ENCODE measurements around the gene RIN3. TPM values are rescaled to one million over a fixed set of nuclear protein-coding genes. Genes with fewer than 3 reads are reported as not detected.

Gene RIN3
- total and polyA plus RNA-seq, 2 donors (not counting 3 experiments of a cell fraction or from before 2014, with no cell fraction given) = 5.1 to 20.8 TPM

- TF ChIP-seq JUN (IDR thresholded peaks at IDR 0.05; ENCODE audit: borderline replicate concordance, insufficient read depth, insufficient read length, low read depth) = no peak
- no peak for TF ChIP-seq POLR2A (IDR thresholded peaks at IDR 0.05; ENCODE audit: low read depth, low read length)
- TF ChIP-seq GATA2 (IDR thresholded peaks at IDR 0.05; ENCODE audit: insufficient read depth, insufficient read length, low read depth, low read length) = no peak
- TF ChIP-seq MAX (IDR thresholded peaks at IDR 0.05; ENCODE audit: insufficient read depth, insufficient read length) = no peak
- TF ChIP-seq POLR2AphosphoS5 (IDR thresholded peaks at IDR 0.05; ENCODE audit: insufficient read depth, low read depth, low read length) = no peak
- TF ChIP-seq MYC (IDR thresholded peaks at IDR 0.05; ENCODE audit: low read depth, low read length) = no peak
- TF ChIP-seq CTCF (IDR thresholded peaks at IDR 0.05; ENCODE audit: extremely low read depth in 1 of 2, insufficient read depth in 1 of 2, low read depth in 1 of 2, low read length in 2 of 2) = no peak
- no peak for TF ChIP-seq FOS (IDR thresholded peaks at IDR 0.05; ENCODE audit: borderline replicate concordance, insufficient read depth, low read length)
- TF ChIP-seq EZH2 (IDR thresholded peaks at IDR 0.05; ENCODE audit: borderline replicate concordance, low read depth, low read length, severe bottlenecking) = no peak
- no peak overlapping the region for H3K4me2 ChIP-seq (ENCODE audit: insufficient read depth, low read length)
- no peak for FAIRE-seq
- no peaks in the 10 kb centered on the region for H3K9me3 ChIP-seq (replicated peaks; ENCODE audit: control insufficient read depth, insufficient read depth, low read length)
- H3K9me1 ChIP-seq (replicated peaks; ENCODE audit: control insufficient read depth, extremely low read depth, insufficient read depth, low read length) = no peaks in the 10 kb centered on the region
- dilution Hi-C loops (cut with MboI; ENCODE audit: extremely low pct_ligation_motif_present, low sequenced_read_pairs) = no loop called here
- ChIA-PET POLR2A (no interaction called here), CTCF (interaction anchor here (1.1 to 1.2 kb wide), 2 partner anchors 10 to 12 kb away, joined by 3 read pairs; no protein-coding TSS in a partner anchor)
- H3K9ac ChIP-seq (replicated peaks; ENCODE audit: extremely low read depth, insufficient read depth, low read length) = no peak overlapping the region
- H3K4me1 ChIP-seq (ENCODE audit: control insufficient read depth, extremely low read depth, insufficient read depth, low read length) = no peaks in the 10 kb centered on the region
- no peaks in the 10 kb centered on the region for H4K20me1 ChIP-seq (replicated peaks; ENCODE audit: control insufficient read depth, extremely low read depth, insufficient read depth, low read length)
- no peaks in the 10 kb centered on the region for H3K79me2 ChIP-seq (ENCODE audit: control insufficient read depth, insufficient read depth, low read length)
- no peak for DNase-seq (ENCODE audit: low read depth, low spot score)
- intact Hi-C loops (cut with micrococcal nuclease) = no loop called here
- H2AFZ ChIP-seq (ENCODE audit: low read depth, low read length) = no peak overlapping the region
- no TSS peak for BruUV-seq (replicated peaks)
- H3K36me3 ChIP-seq (ENCODE audit: control insufficient read depth in 2 of 2, extremely low read depth in 1 of 2, insufficient read depth in 2 of 2, low read length in 2 of 2) = no peaks in the 10 kb centered on the region
- H3K27me3 ChIP-seq (ENCODE audit: control insufficient read depth in 2 of 2, insufficient read depth in 2 of 2, low read length in 2 of 2) = no peaks in the 10 kb centered on the region
- H3K27ac ChIP-seq (ENCODE audit: insufficient read depth, low read depth, low read length) = no peak overlapping the region
- H3K4me3 ChIP-seq (replicated peaks in 1 of 3; ENCODE audit: insufficient read depth in 1 of 3, low read depth in 1 of 3, low read length in 3 of 3) = no peak overlapping the region
Observed at GRCh38 chr14:92575061-92575747, 61.6 kb downstream of the RIN3 start.
